ENCODE measurements around the gene TBRG4. TPM values are rescaled to one million over a fixed set of nuclear protein-coding genes. Genes with fewer than 3 reads are reported as not detected.

Gene TBRG4
- polyA plus RNA-seq, 3 donors: 32.7 to 42.2 (median 38.4) TPM

- DNase-seq: peak in 2 of 3 donors; percentile 14 to 46
- no peaks in the 10 kb centered on the region for H3K79me2 ChIP-seq (ENCODE audit: insufficient read depth, low read length)
- H3K27me3 Mint-ChIP-seq (ENCODE audit: low read depth in 3 of 3): peaks cover 27 to 60% (median 43%) of the 10 kb centered on the region in 3 donors
- no peak overlapping the region for H2AFZ ChIP-seq (ENCODE audit: insufficient read depth, low read depth, low read length, poor library complexity, severe bottlenecking)
- H3K27ac ChIP-seq (ENCODE audit: low read depth in 1 of 2, low read length in 2 of 2): no peak overlapping the region
- peak overlapping the region; percentile 48 for H3K4me2 ChIP-seq (replicated peaks; ENCODE audit: extremely low read depth, low read length, poor library complexity, severe bottlenecking)
- TF ChIP-seq CTCF (IDR thresholded peaks at IDR 0.05): no peak
- intact Hi-C loops (cut with micrococcal nuclease): no loop called here
- peaks cover 5 to 38% of the 10 kb centered on the region in 2 donors for H3K27me3 ChIP-seq (ENCODE audit: control insufficient read depth in 2 of 2, insufficient read depth in 2 of 2, low read length in 2 of 2)
- no peaks in the 10 kb centered on the region for H4K20me1 ChIP-seq (ENCODE audit: insufficient read depth, low read length)
- H3K4me3 ChIP-seq (replicated peaks in 1 of 3; ENCODE audit: low read depth in 2 of 3, low read length in 3 of 3): peak overlapping the region in 1 of 3 experiments; percentile 40
- H3K4me1 Mint-ChIP-seq: peaks cover 9% of the 10 kb centered on the region
- H3K9ac ChIP-seq (ENCODE audit: insufficient read depth, low read length, poor library complexity, severe bottlenecking): no peak overlapping the region
- H3K9me3 Mint-ChIP-seq: peaks cover 2 to 17% (median 4%) of the 10 kb centered on the region in 7 donors
- peak overlapping the region; percentile 62 to 85 for H3K4me3 Mint-ChIP-seq
- peaks cover 3 to 5% of the 10 kb centered on the region in 2 donors for H3K36me3 Mint-ChIP-seq
- peaks cover 0 to 7% of the 10 kb centered on the region in 2 donors for H3K9me3 ChIP-seq (replicated peaks in 1 of 2; ENCODE audit: control insufficient read depth in 1 of 2, insufficient read depth in 1 of 2, low read length in 2 of 2)
- 7% methylated on average over 10 of the region's 22 CpGs for WGBS (ENCODE audit: insufficient coverage)
- peaks cover 6 to 12% of the 10 kb centered on the region in 2 donors for H3K4me1 ChIP-seq (ENCODE audit: control insufficient read depth in 1 of 2, insufficient read depth in 2 of 2, low read length in 2 of 2)
- peak overlapping the region in 1 of 7 donors; percentile 41 for H3K27ac Mint-ChIP-seq
- H3K36me3 ChIP-seq (replicated peaks in 1 of 2; ENCODE audit: control insufficient read depth in 1 of 2, insufficient read depth in 2 of 2, low read length in 2 of 2): no peaks in the 10 kb centered on the region
Observed at GRCh38 chr7:45089341-45089891, 22.1 kb downstream of the TBRG4 start.

DNA sequence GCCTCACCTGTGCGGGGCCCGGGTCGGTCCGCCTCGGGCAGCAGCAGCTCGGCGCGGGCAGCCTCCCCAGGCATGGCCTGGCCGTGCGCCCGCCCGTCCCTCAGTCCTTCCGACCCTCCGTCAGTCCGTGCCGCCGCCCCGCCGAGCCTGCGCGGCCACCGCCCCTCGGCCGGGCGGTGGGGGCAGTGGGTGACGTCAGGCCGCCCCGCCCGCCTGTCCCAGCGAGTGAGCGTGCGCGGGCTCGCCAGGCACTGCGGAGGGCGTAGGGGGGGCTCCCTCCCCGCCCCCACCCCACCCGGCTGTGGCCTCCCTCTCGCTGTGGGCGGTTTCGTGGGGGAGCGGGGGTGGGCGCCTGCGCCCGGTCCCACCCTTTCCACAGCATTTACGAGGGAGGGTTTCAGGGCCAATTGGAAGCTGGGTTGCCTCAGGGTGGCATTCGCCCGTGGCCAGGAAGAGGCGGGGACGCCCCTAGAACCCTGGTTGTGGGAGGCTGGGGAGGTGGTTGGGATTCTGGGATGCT is 22.6 kb downstream of the TBRG4 start, which contains the start of gene NACAD:
Gene NACAD (minus strand): TSS at position 149 of the 520 bp plus-strand sequence. CDS start 75 bp downstream, at position 74.
- Mint-ChIP-seq H3K4me3 (peak within 1 kb of the TSS; percentile 62 to 85), H3K4me1 (peaks cover 9% of the 10 kb centered on the region), H3K36me3 (peaks cover 3 to 5% of the 10 kb centered on the region in 2 donors), H3K9me3 (peaks cover 2 to 14% (median 4%) of the 10 kb centered on the region in 7 donors), H3K27ac (peak within 1 kb of the TSS in 1 of 7 donors; percentile 50), H3K27me3 (ENCODE audit: low read depth in 3 of 3) (peaks cover 27 to 60% (median 43%) of the 10 kb centered on the region in 3 donors)
- Histone ChIP-seq H3K27ac (ENCODE audit: low read depth in 1 of 2, low read length in 2 of 2) (no peak within 1 kb of the TSS), H4K20me1 (ENCODE audit: insufficient read depth, low read length) (no peaks in the 10 kb centered on the region), H3K4me1 (ENCODE audit: control insufficient read depth in 1 of 2, insufficient read depth in 2 of 2, low read length in 2 of 2) (peaks cover 6 to 12% of the 10 kb centered on the region in 2 donors), H3K9ac (ENCODE audit: insufficient read depth, low read length, poor library complexity, severe bottlenecking) (no peak within 1 kb of the TSS), H3K36me3 (replicated peaks in 1 of 2; ENCODE audit: control insufficient read depth in 1 of 2, insufficient read depth in 2 of 2, low read length in 2 of 2) (no peaks in the 10 kb centered on the region), H2AFZ (ENCODE audit: insufficient read depth, low read depth, low read length, poor library complexity, severe bottlenecking) (no peak within 1 kb of the TSS), H3K4me3 (replicated peaks in 1 of 3; ENCODE audit: low read depth in 2 of 3, low read length in 3 of 3) (peak within 1 kb of the TSS in 1 of 3 experiments; percentile 40), H3K9me3 (replicated peaks in 1 of 2; ENCODE audit: control insufficient read depth in 1 of 2, insufficient read depth in 1 of 2, low read length in 2 of 2) (peaks cover 0 to 7% of the 10 kb centered on the region in 2 donors), H3K4me2 (replicated peaks; ENCODE audit: extremely low read depth, low read length, poor library complexity, severe bottlenecking) (peak within 1 kb of the TSS; percentile 48), H3K79me2 (ENCODE audit: insufficient read depth, low read length) (no peaks in the 10 kb centered on the region), H3K27me3 (ENCODE audit: control insufficient read depth in 2 of 2, insufficient read depth in 2 of 2, low read length in 2 of 2) (peaks cover 5 to 38% of the 10 kb centered on the region in 2 donors)
- TF ChIP-seq CTCF (IDR thresholded peaks at IDR 0.05): no peak
- no peak for DNase-seq
- 2% methylated on average over 26 of the region's 50 CpGs for WGBS (ENCODE audit: insufficient coverage)
- intact Hi-C loops (cut with micrococcal nuclease): no loop called here
